Measurements from ENCODE around the gene WRAP53. TPM values are rescaled to one million over a fixed set of nuclear protein-coding genes. Genes with fewer than 3 reads are reported as not detected.

The WRAP53 gene
- total and polyA plus RNA-seq, 2 of the 13 experiments (the other 11 are each of a cell fraction or from before 2014, with no cell fraction given), result 7.0 to 19.5 TPM

- TF ChIP-seq LRRFIP1 (CRISPR knock-in tag; conservative IDR thresholded peaks at IDR 0.05) (no peak), ZNF12 (CRISPR knock-in tag; IDR thresholded peaks at IDR 0.05) (no peak), RORA (CRISPR knock-in tag; IDR thresholded peaks at IDR 0.05) (no peak), BCL3 (CRISPR knock-in tag; IDR thresholded peaks at IDR 0.05) (no peak; the same call in 1 of the 2 replicates), KAT2B (IDR thresholded peaks at IDR 0.05; ENCODE audit: borderline replicate concordance, low read depth, low read length) (no peak), ZBTB20 (CRISPR knock-in tag; IDR thresholded peaks at IDR 0.05; ENCODE audit: borderline replicate concordance, low read depth) (no peak), ZNF710 (CRISPR knock-in tag; IDR thresholded peaks at IDR 0.05; ENCODE audit: borderline replicate concordance) (no peak), U2AF1 (optimal IDR thresholded peaks at IDR 0.05; ENCODE audit: low read depth, low read length) (no peak), SP140L (CRISPR knock-in tag; IDR thresholded peaks at IDR 0.05; ENCODE audit: borderline replicate concordance) (no peak), PCBP2 (optimal IDR thresholded peaks at IDR 0.05; ENCODE audit: low read depth, low read length, poor library complexity, severe bottlenecking) (no peak), NFIB (CRISPR knock-in tag; IDR thresholded peaks at IDR 0.05; ENCODE audit: borderline replicate concordance) (no peak), ZBTB38 (CRISPR knock-in tag; IDR thresholded peaks at IDR 0.05) (no peak), PRPF4 (IDR thresholded peaks at IDR 0.05; ENCODE audit: low read depth, low read length, poor library complexity, severe bottlenecking) (no peak), ZNF639 (CRISPR knock-in tag; conservative IDR thresholded peaks at IDR 0.05) (peak; percentile 74; the same call in 1 of the 2 replicates), ZC3H13 (CRISPR knock-in tag; IDR thresholded peaks at IDR 0.05) (0 out of 2 replicates have a peak, but pooled peaks have one; percentile 48), ZNF766 (CRISPR knock-in tag; IDR thresholded peaks at IDR 0.05; ENCODE audit: borderline replicate concordance) (peak; percentile 51; the same call in 1 of the 2 replicates), ZNF605 (CRISPR knock-in tag; IDR thresholded peaks at IDR 0.05) (peak; percentile 68; the same call in 1 of the 2 replicates), NCOR1 (IDR thresholded peaks at IDR 0.05; ENCODE audit: borderline replicate concordance, low read length) (no peak; the same call in 1 of the 2 replicates)
These were observed at the start of gene WRAP53 (continued) for GRCh38 chr17:7687908-7688807.
